HepG2 (cell line): ENCODE results near the gene SLC7A8. TPM values are rescaled to one million over a fixed set of nuclear protein-coding genes. Genes with fewer than 3 reads are reported as not detected.
A peak's percentile ranks its signal among the peaks of the same experiment; 100 is the strongest.

Experiments
- ATF1 ChIP-seq: IDR thresholded peaks from 2 replicates; pipeline ENCODE4 v1.6.1; 2016; ENCODE audit warnings: mild to moderate bottlenecking, control low read depth
- JDP2 ChIP-seq: sonication (generic); formaldehyde crosslinking; IDR thresholded peaks from 2 replicates; pipeline ENCODE4 v1.8.1; 2022; ENCODE audit warnings: missing genetic modification reagents, borderline replicate concordance
- KDM5B ChIP-seq: sonication (generic); formaldehyde crosslinking; IDR thresholded peaks from 2 replicates; pipeline ENCODE4 v1.4.0; 2020; ENCODE audit warnings: missing genetic modification reagents, mild to moderate bottlenecking, borderline replicate concordance
- PRPF4 ChIP-seq: fragments of 200-400 bp; formaldehyde crosslinking; IDR thresholded peaks from 2 replicates; pipeline ENCODE4 v1.6.1; 2016; ENCODE audit warnings: low read length, low read depth; ENCODE audit not compliant: poor library complexity, severe bottlenecking
- SRSF9 ChIP-seq: fragments of 200-400 bp; formaldehyde crosslinking; IDR thresholded peaks from 2 replicates; pipeline ENCODE4 v1.6.1; 2018; ENCODE audit warnings: borderline replicate concordance, mild to moderate bottlenecking, low read depth, low read length; ENCODE audit not compliant: insufficient read depth, poor library complexity, severe bottlenecking
- WIZ ChIP-seq: sonication (generic); formaldehyde crosslinking; IDR thresholded peaks from 2 replicates; pipeline ENCODE4 v1.5.1; 2020; ENCODE audit warnings: mild to moderate bottlenecking, missing genetic modification reagents
- ZNF746 ChIP-seq: sonication (generic); formaldehyde crosslinking; IDR thresholded peaks from 2 replicates; pipeline ENCODE4 v1.8.0; 2022; ENCODE audit warnings: mild to moderate bottlenecking, missing genetic modification reagents
- ZNF788 ChIP-seq: sonication (generic); formaldehyde crosslinking; IDR thresholded peaks from 2 replicates; pipeline ENCODE4 v1.5.0; 2020; ENCODE audit warnings: mild to moderate bottlenecking, missing genetic modification reagents, borderline replicate concordance
- polyA plus RNA-seq, 8 experiments: library from polyadenylated mRNA; depleted of rRNA in 3 of 8; stranded (reverse) in 7 of 8; unstranded in 1 of 8; fragments of >200 nt; fragmentation: Illumina TruSeq in 4 of 8; extraction: Trizol in 4 of 8; gene quantifications; 2 replicates each; pipeline versions ENCODE4 v1.2.1 to v1.2.3, GENCODE V29; 2011 to 2016; ENCODE audit warnings: low read depth in 4 of 8, missing spikeins in 1 of 8, mixed read lengths in 1 of 8; ENCODE audit not compliant: insufficient read depth in 1 of 8
- total RNA-seq, 5 experiments: library from RNA; depleted of rRNA; stranded (reverse); fragments of >200 nt; fragmentation: Illumina TruSeq; extraction: Trizol; gene quantifications; 2 replicates each; pipeline ENCODE4 v1.2.3, GENCODE V29; 2016; ENCODE audit warnings: low read depth in 1 of 5
- TF ChIP-seq, protein P1 (sequence below): sonication (generic); formaldehyde crosslinking; IDR thresholded peaks from 2 replicates; pipeline ENCODE4 v1.4.0; 2020; ENCODE audit warnings: mild to moderate bottlenecking, missing genetic modification reagents, borderline replicate concordance
- TF ChIP-seq, protein P2 (sequence below): sonication (generic); formaldehyde crosslinking; IDR thresholded peaks from 2 replicates; pipeline ENCODE4 v1.5.1; 2020; ENCODE audit warnings: missing genetic modification reagents, mild to moderate bottlenecking, borderline replicate concordance
- TF ChIP-seq, protein P3 (sequence below): conservative IDR thresholded peaks from 2 replicates; pipeline ENCODE4 v1.6.1; 2018; ENCODE audit warnings: missing genetic modification reagents
- TF ChIP-seq, protein P4 (sequence below): sonication (generic); formaldehyde crosslinking; IDR thresholded peaks from 2 replicates; pipeline ENCODE4 v1.4.0; 2020; ENCODE audit warnings: missing genetic modification reagents, borderline replicate concordance
- TF ChIP-seq, protein P5 (sequence below): sonication (generic); formaldehyde crosslinking; IDR thresholded peaks from 2 replicates; pipeline ENCODE4 v1.8.1; 2023; ENCODE audit warnings: mild to moderate bottlenecking, moderate library complexity, missing genetic modification reagents
- TF ChIP-seq, protein P6 (sequence below): sonication (generic); formaldehyde crosslinking; IDR thresholded peaks from 2 replicates; pipeline ENCODE4 v1.9.0; 2021; ENCODE audit warnings: missing genetic modification reagents, mild to moderate bottlenecking, borderline replicate concordance

Gene SLC7A8
- total and polyA plus RNA-seq, 2 of the 13 experiments (the other 11 are each of a cell fraction or from before 2014, with no cell fraction given) = 0.25 TPM; not detected in 1

DNA sequence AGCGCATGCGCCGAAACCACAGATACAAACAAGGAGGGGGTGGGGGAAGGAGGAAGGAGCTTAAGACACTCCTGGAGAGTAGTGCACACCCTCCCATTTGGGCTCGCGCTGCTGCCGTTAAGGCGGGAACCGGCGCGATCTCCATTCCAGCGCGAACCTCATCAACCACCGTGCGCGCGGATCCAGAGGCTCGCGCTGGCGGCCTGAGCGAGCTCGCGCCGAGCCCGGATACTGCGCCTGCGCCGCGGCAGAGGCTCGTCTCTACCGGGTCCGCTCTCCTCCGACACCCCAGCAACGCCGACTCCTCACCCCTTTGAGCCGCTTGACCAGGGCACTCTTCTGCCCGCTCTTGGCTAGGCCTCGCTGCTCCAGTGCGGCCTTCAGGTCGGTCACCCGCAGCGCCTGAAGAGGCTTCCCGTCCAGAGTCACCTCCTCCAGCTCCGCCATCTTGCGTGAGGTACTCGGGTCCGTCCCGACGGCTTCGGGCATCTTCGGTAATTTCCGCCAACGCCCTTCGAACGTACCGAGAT lies 88.7 kb downstream of the SLC7A8 start, which contains the start of gene ACIN1 (continued):
- TF ChIP-seq, protein P1, sequence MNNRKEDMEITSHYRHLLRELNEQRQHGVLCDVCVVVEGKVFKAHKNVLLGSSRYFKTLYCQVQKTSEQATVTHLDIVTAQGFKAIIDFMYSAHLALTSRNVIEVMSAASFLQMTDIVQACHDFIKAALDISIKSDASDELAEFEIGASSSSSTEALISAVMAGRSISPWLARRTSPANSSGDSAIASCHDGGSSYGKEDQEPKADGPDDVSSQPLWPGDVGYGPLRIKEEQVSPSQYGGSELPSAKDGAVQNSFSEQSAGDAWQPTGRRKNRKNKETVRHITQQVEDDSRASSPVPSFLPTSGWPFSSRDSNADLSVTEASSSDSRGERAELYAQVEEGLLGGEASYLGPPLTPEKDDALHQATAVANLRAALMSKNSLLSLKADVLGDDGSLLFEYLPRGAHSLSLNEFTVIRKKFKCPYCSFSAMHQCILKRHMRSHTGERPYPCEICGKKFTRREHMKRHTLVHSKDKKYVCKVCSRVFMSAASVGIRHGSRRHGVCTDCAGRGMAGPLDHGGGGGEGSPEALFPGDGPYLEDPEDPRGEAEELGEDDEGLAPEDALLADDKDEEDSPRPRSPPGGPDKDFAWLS (CRISPR knock-in tag) = peak; percentile 95
- peak; percentile 82 for TF ChIP-seq ZNF746
- TF ChIP-seq WIZ (CRISPR knock-in tag) = peak; percentile 98
- TF ChIP-seq KDM5B (CRISPR knock-in tag) = peak; percentile 100
- peak; percentile 97; the same call in 1 of the 2 replicates for TF ChIP-seq ZNF788
- no peak for TF ChIP-seq SRSF9
- TF ChIP-seq, protein P2, sequence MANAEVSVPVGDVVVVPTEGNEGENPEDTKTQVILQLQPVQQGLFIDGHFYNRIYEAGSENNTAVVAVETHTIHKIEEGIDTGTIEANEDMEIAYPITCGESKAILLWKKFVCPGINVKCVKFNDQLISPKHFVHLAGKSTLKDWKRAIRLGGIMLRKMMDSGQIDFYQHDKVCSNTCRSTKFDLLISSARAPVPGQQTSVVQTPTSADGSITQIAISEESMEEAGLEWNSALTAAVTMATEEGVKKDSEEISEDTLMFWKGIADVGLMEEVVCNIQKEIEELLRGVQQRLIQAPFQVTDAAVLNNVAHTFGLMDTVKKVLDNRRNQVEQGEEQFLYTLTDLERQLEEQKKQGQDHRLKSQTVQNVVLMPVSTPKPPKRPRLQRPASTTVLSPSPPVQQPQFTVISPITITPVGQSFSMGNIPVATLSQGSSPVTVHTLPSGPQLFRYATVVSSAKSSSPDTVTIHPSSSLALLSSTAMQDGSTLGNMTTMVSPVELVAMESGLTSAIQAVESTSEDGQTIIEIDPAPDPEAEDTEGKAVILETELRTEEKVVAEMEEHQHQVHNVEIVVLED = peak; percentile 76
- no peak for TF ChIP-seq PRPF4
- TF ChIP-seq, protein P3, sequence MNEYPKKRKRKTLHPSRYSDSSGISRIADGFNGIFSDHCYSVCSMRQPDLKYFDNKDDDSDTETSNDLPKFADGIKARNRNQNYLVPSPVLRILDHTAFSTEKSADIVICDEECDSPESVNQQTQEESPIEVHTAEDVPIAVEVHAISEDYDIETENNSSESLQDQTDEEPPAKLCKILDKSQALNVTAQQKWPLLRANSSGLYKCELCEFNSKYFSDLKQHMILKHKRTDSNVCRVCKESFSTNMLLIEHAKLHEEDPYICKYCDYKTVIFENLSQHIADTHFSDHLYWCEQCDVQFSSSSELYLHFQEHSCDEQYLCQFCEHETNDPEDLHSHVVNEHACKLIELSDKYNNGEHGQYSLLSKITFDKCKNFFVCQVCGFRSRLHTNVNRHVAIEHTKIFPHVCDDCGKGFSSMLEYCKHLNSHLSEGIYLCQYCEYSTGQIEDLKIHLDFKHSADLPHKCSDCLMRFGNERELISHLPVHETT (CRISPR knock-in tag) = peak; percentile 64; the same call in 1 of the 2 replicates
- TF ChIP-seq, protein P4, sequence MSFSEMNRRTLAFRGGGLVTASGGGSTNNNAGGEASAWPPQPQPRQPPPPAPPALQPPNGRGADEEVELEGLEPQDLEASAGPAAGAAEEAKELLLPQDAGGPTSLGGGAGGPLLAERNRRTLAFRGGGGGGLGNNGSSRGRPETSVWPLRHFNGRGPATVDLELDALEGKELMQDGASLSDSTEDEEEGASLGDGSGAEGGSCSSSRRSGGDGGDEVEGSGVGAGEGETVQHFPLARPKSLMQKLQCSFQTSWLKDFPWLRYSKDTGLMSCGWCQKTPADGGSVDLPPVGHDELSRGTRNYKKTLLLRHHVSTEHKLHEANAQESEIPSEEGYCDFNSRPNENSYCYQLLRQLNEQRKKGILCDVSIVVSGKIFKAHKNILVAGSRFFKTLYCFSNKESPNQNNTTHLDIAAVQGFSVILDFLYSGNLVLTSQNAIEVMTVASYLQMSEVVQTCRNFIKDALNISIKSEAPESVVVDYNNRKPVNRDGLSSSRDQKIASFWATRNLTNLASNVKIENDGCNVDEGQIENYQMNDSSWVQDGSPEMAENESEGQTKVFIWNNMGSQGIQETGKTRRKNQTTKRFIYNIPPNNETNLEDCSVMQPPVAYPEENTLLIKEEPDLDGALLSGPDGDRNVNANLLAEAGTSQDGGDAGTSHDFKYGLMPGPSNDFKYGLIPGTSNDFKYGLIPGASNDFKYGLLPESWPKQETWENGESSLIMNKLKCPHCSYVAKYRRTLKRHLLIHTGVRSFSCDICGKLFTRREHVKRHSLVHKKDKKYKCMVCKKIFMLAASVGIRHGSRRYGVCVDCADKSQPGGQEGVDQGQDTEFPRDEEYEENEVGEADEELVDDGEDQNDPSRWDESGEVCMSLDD (CRISPR knock-in tag) = peak; percentile 85; the same call in 1 of the 2 replicates
- no peak for TF ChIP-seq JDP2
- TF ChIP-seq, protein P5, sequence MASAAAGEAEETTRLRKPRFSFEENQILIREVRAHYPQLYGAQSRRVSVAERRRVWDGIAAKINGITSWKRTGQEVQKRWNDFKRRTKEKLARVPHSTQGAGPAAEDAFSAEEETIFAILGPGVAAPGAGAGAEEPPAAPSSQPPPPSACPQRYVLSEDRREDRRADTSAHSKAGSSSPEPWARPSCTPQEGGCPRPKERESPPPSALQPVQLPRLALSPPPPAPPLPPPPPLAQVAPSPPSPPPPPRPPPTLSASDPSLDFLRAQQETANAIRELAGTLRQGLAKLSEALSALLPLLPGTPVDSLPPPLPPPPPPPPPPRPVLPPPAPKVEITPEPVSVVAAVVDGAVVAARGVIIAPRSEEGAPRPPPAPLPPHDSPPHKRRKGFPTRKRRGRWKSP (CRISPR knock-in tag) = peak; percentile 89; the same call in 1 of the 2 replicates
- TF ChIP-seq, protein P6, sequence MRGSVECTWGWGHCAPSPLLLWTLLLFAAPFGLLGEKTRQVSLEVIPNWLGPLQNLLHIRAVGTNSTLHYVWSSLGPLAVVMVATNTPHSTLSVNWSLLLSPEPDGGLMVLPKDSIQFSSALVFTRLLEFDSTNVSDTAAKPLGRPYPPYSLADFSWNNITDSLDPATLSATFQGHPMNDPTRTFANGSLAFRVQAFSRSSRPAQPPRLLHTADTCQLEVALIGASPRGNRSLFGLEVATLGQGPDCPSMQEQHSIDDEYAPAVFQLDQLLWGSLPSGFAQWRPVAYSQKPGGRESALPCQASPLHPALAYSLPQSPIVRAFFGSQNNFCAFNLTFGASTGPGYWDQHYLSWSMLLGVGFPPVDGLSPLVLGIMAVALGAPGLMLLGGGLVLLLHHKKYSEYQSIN (CRISPR knock-in tag) = no peak
- no peak for TF ChIP-seq ATF1
